SU-DHL-6 (cell line): ENCODE results near the gene P3H1.

Experiments
- CTCF ChIP-seq: fragments of 200-600 bp; sonication (generic); IDR thresholded peaks from one replicate; pipeline ENCODE4 v1.5.1; 2017; ENCODE audit warnings: antibody characterized with exemption, mild to moderate bottlenecking, low read length, moderate library complexity; ENCODE audit not compliant: insufficient read depth, poor library complexity, severe bottlenecking
- EZH2phosphoT487 ChIP-seq: fragments of 200-600 bp; sonication (generic), shearing (Covaris generic); conservative IDR thresholded peaks from 2 replicates; pipeline ENCODE4 v1.6.1; 2018; ENCODE audit warnings: mild to moderate bottlenecking, antibody characterized with exemption, low read length, moderate library complexity, mixed read lengths

GRCh38 chr1:42736152-42736551, 30.7 kb downstream of the P3H1 start:
- no peak for TF ChIP-seq CTCF
- TF ChIP-seq EZH2phosphoT487 = no peak
